Keratinocyte (primary cell): Measurements from ENCODE around the gene CACNA1I. TPM values are rescaled to one million over a fixed set of nuclear protein-coding genes. Genes with fewer than 3 reads are reported as not detected.

Experiments
- DNase-seq: peaks from one replicate; pipeline ENCODE4 v3.0.0-alpha.2; 2011; ENCODE audit warnings: low read depth, missing footprints, low spot score
- FAIRE-seq: peaks from 2 replicates; lab custom pipeline; 2011; peaks lifted over from hg19 to GRCh38; lab: Jason Lieb, UNC
- H2AFZ ChIP-seq: 2 replicates; pipeline ENCODE4 v1.6.0; 2012; ENCODE audit warnings: low read length, control low read depth, inconsistent platforms; ENCODE audit not compliant: control insufficient read depth
- H3K27ac ChIP-seq: 2 replicates; pipeline ENCODE4 v1.5.1; 2011; ENCODE audit warnings: low read length; ENCODE audit not compliant: control insufficient read depth, insufficient read depth
- H3K27me3 ChIP-seq: 3 replicates; pipeline ENCODE4 v1.6.0; 2011; ENCODE audit warnings: low read length; ENCODE audit not compliant: control insufficient read depth, insufficient read depth; ENCODE audit errors: extremely low read depth
- H3K36me3 ChIP-seq, 2 experiments: 2 replicates in 1 of 2; 3 replicates in 1 of 2; pipeline ENCODE4 v1.5.1; 2011; ENCODE audit warnings: low read length in 2 of 2, mild to moderate bottlenecking in 1 of 2; ENCODE audit not compliant: control insufficient read depth in 2 of 2, insufficient read depth in 2 of 2; ENCODE audit errors: extremely low read depth in 1 of 2
- H3K4me1 ChIP-seq: 3 replicates; pipeline ENCODE4 v1.5.1; 2011; ENCODE audit warnings: low read length; ENCODE audit not compliant: control insufficient read depth, insufficient read depth; ENCODE audit errors: extremely low read depth
- H3K4me2 ChIP-seq: 3 replicates; pipeline ENCODE4 v1.6.0; 2011; ENCODE audit warnings: low read depth, low read length; ENCODE audit not compliant: control insufficient read depth, insufficient read depth; ENCODE audit errors: extremely low read depth
- H3K4me3 ChIP-seq, 3 experiments: fragments of 200-600 bp in 1 of 3; sonication (generic) in 1 of 3; 2 replicates in 2 of 3; 3 replicates in 1 of 3; pipeline ENCODE4 v1.5.1; 2011 to 2016; ENCODE audit warnings: low read length in 3 of 3, mild to moderate bottlenecking in 3 of 3, control low read depth in 2 of 3, inconsistent platforms in 1 of 3, low read depth in 1 of 3, mixed read lengths in 1 of 3, mixed run types in 1 of 3, moderate library complexity in 1 of 3; ENCODE audit not compliant: control insufficient read depth in 2 of 3, insufficient read depth in 2 of 3; ENCODE audit errors: extremely low read depth in 1 of 3
- H3K79me2 ChIP-seq: 2 replicates; pipeline ENCODE4 v1.6.0; 2012; ENCODE audit warnings: low read length; ENCODE audit not compliant: control insufficient read depth, insufficient read depth
- H3K9ac ChIP-seq: 3 replicates; pipeline ENCODE4 v1.6.0; 2011; ENCODE audit warnings: low read length; ENCODE audit not compliant: control insufficient read depth, insufficient read depth; ENCODE audit errors: extremely low read depth
- H3K9me1 ChIP-seq: 3 replicates; pipeline ENCODE4 v1.6.0; 2011; ENCODE audit warnings: low read length; ENCODE audit not compliant: control insufficient read depth, insufficient read depth; ENCODE audit errors: extremely low read depth
- H3K9me3 ChIP-seq: 2 replicates; pipeline ENCODE4 v1.5.1; 2012; ENCODE audit warnings: low read depth, low read length; ENCODE audit not compliant: control insufficient read depth
- H4K20me1 ChIP-seq: 3 replicates; pipeline ENCODE4 v1.6.0; 2011; ENCODE audit warnings: low read length; ENCODE audit not compliant: control insufficient read depth, insufficient read depth; ENCODE audit errors: extremely low read depth
- EZH2 ChIP-seq: IDR thresholded peaks from one replicate; pipeline ENCODE4 v1.6.1; 2012; ENCODE audit warnings: inconsistent platforms, mild to moderate bottlenecking, low read length, moderate library complexity
- dilution Hi-C: fragments of 300-500 bp; cut with MboI; formaldehyde crosslinking; loops from one replicate; pipeline ENCODE4 v1.7.0; 2020; ENCODE audit warnings: low sequenced_read_pairs; ENCODE audit not compliant: extremely low pct_ligation_motif_present
- polyA plus RNA-seq, 5 experiments: library from polyadenylated mRNA; depleted of rRNA in 3 of 5; stranded (reverse) in 3 of 5; stranded (forward) in 1 of 5; unstranded in 1 of 5; fragments of >200 nt; gene quantifications; 1 replicate in 1 of 5; 2 replicates in 3 of 5; 3 replicates in 1 of 5; pipeline versions ENCODE4 v1.2.1 to v1.2.3, GENCODE V29; 2011 to 2012; ENCODE audit warnings: missing spikeins in 2 of 5, low read depth in 1 of 5, low replicate concordance in 1 of 5
- TF ChIP-seq, protein P1 (sequence below), 3 experiments: IDR thresholded peaks in 1 of 3; conservative IDR thresholded peaks in 1 of 3; optimal IDR thresholded peaks in 1 of 3; 2 replicates in 2 of 3; 3 replicates in 1 of 3; pipeline versions ENCODE3 to v1.5.1; 2011; ENCODE audit warnings: low read length in 3 of 3, mild to moderate bottlenecking in 3 of 3, moderate library complexity in 2 of 3, control low read depth in 1 of 3, inconsistent platforms in 1 of 3; ENCODE audit not compliant: insufficient read depth in 2 of 3; ENCODE audit errors: extremely low read depth in 1 of 3

CACNA1I gene
- polyA plus RNA-seq, 1 donor (not counting 4 experiments of a cell fraction or from before 2014, with no cell fraction given) = not detected

DNA sequence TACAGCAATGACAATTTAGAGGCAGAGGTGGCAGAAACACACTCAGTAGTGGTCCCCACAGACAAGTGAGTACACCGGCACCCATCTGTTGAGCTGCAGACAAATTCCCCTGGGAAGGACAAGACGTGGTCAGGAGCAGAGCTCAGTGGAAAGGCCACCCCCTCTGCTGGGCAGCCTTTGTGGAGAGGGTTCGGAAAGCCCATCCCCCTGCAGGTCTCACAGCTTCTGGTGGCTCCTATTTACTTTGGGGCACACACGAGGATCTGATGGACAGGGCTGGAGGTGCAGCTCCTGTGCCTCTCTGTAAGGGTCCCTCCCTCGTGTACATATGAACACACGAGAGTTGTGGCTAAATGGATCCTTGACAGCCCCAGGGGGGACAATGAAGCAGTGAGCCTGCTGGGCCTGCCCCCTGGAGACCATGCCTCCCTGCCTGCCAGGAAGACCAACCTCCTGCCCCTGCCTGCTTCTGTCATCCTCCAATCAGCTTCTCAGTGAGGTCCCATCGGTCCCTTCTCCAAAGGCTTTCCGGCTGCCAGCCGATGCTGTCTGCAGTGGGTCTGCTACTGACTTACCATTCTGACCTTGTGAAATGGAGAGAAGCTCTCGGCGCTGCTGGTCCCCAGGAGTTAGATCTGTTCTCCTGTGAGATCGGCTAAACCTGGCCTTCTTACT is 161.5 kb downstream of the CACNA1I start:
- no peak overlapping the region for H3K27ac ChIP-seq
- FAIRE-seq (no peak), DNase-seq (no peak)
- H3K9me3 ChIP-seq = no peaks in the 10 kb centered on the region
- dilution Hi-C loops = no loop called here
- H3K4me1 ChIP-seq = no peaks in the 10 kb centered on the region
- no peaks in the 10 kb centered on the region for H3K79me2 ChIP-seq
- H3K27me3 ChIP-seq = peaks cover 1% of the 10 kb centered on the region
- H3K4me3 ChIP-seq = no peak overlapping the region
- H3K9me1 ChIP-seq = no peaks in the 10 kb centered on the region
- H3K9ac ChIP-seq = no peak overlapping the region
- TF ChIP-seq, protein P1, sequence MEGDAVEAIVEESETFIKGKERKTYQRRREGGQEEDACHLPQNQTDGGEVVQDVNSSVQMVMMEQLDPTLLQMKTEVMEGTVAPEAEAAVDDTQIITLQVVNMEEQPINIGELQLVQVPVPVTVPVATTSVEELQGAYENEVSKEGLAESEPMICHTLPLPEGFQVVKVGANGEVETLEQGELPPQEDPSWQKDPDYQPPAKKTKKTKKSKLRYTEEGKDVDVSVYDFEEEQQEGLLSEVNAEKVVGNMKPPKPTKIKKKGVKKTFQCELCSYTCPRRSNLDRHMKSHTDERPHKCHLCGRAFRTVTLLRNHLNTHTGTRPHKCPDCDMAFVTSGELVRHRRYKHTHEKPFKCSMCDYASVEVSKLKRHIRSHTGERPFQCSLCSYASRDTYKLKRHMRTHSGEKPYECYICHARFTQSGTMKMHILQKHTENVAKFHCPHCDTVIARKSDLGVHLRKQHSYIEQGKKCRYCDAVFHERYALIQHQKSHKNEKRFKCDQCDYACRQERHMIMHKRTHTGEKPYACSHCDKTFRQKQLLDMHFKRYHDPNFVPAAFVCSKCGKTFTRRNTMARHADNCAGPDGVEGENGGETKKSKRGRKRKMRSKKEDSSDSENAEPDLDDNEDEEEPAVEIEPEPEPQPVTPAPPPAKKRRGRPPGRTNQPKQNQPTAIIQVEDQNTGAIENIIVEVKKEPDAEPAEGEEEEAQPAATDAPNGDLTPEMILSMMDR (optimal IDR thresholded peaks at IDR 0.05 in 1 of 3, IDR thresholded peaks at IDR 0.05 in 1 of 3, conservative IDR thresholded peaks at IDR 0.05 in 1 of 3; ENCODE audit: extremely low read depth in 1 of 3, insufficient read depth in 2 of 3, low read length in 3 of 3) = no peak
- TF ChIP-seq EZH2 = no peak
- H2AFZ ChIP-seq = no peak overlapping the region
- H3K36me3 ChIP-seq = no peaks in the 10 kb centered on the region
- H4K20me1 ChIP-seq = no peaks in the 10 kb centered on the region
- no peak overlapping the region for H3K4me2 ChIP-seq

DNA sequence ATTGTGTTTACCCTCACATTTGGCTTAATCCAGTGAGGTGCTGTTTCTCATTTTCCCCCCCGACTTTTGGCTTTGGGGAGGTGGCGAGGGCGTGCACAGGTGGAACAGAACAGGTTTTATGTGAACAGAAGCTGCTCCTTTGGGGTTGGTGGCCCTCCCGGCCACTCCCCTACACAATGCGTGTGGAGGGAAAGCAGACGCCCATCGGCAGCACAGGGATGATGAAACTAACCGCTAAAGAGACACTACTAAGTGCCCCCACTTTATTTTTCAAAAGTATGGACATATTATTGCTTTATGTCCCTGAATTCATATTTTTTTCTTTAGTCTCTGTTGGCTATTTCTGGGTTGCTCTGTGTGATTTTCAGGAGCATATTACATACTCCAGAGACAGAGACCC is 162.1 kb downstream of the CACNA1I start:
- H3K4me2 ChIP-seq = no peak overlapping the region
- no peaks in the 10 kb centered on the region for H3K36me3 ChIP-seq
- FAIRE-seq = no peak
- H3K9me1 ChIP-seq = no peaks in the 10 kb centered on the region
- H3K4me1 ChIP-seq = no peaks in the 10 kb centered on the region
- H3K4me3 ChIP-seq = no peak overlapping the region
- H3K9ac ChIP-seq = no peak overlapping the region
- TF ChIP-seq, protein P1 (optimal IDR thresholded peaks at IDR 0.05 in 1 of 3, IDR thresholded peaks at IDR 0.05 in 1 of 3, conservative IDR thresholded peaks at IDR 0.05 in 1 of 3; ENCODE audit: extremely low read depth in 1 of 3, insufficient read depth in 2 of 3, low read length in 3 of 3) = no peak
- TF ChIP-seq EZH2 = no peak
- H4K20me1 ChIP-seq = no peaks in the 10 kb centered on the region
- H3K27ac ChIP-seq = no peak overlapping the region
- H3K9me3 ChIP-seq = no peaks in the 10 kb centered on the region
- no peaks in the 10 kb centered on the region for H3K79me2 ChIP-seq
- H2AFZ ChIP-seq = no peak overlapping the region
- no peak for DNase-seq
- dilution Hi-C loops = no loop called here
- H3K27me3 ChIP-seq = no peaks in the 10 kb centered on the region
